ENCODE data around the gene PTK6. TPM values are rescaled to one million over a fixed set of nuclear protein-coding genes. Genes with fewer than 3 reads are reported as not detected.

The PTK6 gene
- polyA plus RNA-seq, 2 of the 4 experiments (the other 2 are of a cell fraction) = 1.2 to 2.0 TPM

GRCh38 chr20:63520504-63520933 lies 16.7 kb downstream of the PTK6 start, which contains the start of gene PPDPF:
PPDPF (plus strand) TSS chr20:63520765; CDS start chr20:63521309, 544 bp downstream.
- peak within 1 kb of the TSS; percentile 83 for H3K4me3 ChIP-seq
- peak within 1 kb of the TSS; percentile 93 for H3K4me2 ChIP-seq
- H3K27ac ChIP-seq = peak within 1 kb of the TSS; percentile 88 to 95
- POLR2A ChIA-PET = interaction anchor here (0.6 to 4.4 kb wide), 24 partner anchors 10 to 563 kb away, joined by 3 to 62 read pairs (median 4); partner anchors contain the start of genes EEF1A2, LKAAEAR1, PTK6 and TCEA2
- CTCF ChIA-PET = interaction anchor here (0.6 to 6.8 kb wide), 9 partner anchors 10 to 907 kb away, joined by 3 to 75 read pairs (median 5); partner anchors contain the start of genes EEF1A2 and PTK6
- TF ChIP-seq MAX (IDR thresholded peaks at IDR 0.05) = 0 out of 2 replicates have a peak, but pooled peaks have one; percentile 0
- TF ChIP-seq POLR2A (IDR thresholded peaks at IDR 0.05; ENCODE audit: low read length) = peak; percentile 87
- no peak for TF ChIP-seq ESRRA (IDR thresholded peaks at IDR 0.05; ENCODE audit: borderline replicate concordance, low read length)
- TF ChIP-seq PHF8 (IDR thresholded peaks at IDR 0.05; ENCODE audit: borderline replicate concordance, low read depth) = peak; percentile 36; the same call in 1 of the 2 replicates
- TF ChIP-seq BCL3 (IDR thresholded peaks at IDR 0.05) = peak; percentile 90
- peak; percentile 60 to 74; a peak in 3 of 5 replicates for TF ChIP-seq JUN (IDR thresholded peaks at IDR 0.05)
- TF ChIP-seq RARB (CRISPR knock-in tag; IDR thresholded peaks at IDR 0.05) = no peak
- no CpG with 5 or more reads among the region's 64 CpGs for WGBS (ENCODE audit: missing lambda C conversion rate)
- ATAC-seq (peak; percentile 75 to 79), DNase-seq (ENCODE audit: low read depth in 1 of 2, low spot score in 1 of 2) (peak; percentile 81 to 82), FAIRE-seq (no peak)
- H3K4me1 ChIP-seq = peaks cover 10% of the 10 kb centered on the region; the same call in 2 of the 3 replicates
- H3K9me3 ChIP-seq = peaks cover 13% of the 10 kb centered on the region

- 35% methylated on average over 28 of the region's 72 CpGs for WGBS (ENCODE audit: missing lambda C conversion rate)
- ChIA-PET CTCF (interaction anchor here (0.6 to 6.8 kb wide), 7 partner anchors 9 to 907 kb away, joined by 3 to 75 read pairs (median 5); partner anchors contain the start of genes EEF1A2 and PTK6), POLR2A (interaction anchor here (0.6 to 4.4 kb wide), 19 partner anchors 10 to 564 kb away, joined by 3 to 62 read pairs (median 4); partner anchors contain the start of genes EEF1A2, LKAAEAR1 and PTK6)
- Histone ChIP-seq H3K27ac (peak overlapping the region; percentile 88 to 95), H3K4me1 (peaks cover 10% of the 10 kb centered on the region; the same call in 2 of the 3 replicates), H3K9me3 (peaks cover 13% of the 10 kb centered on the region), H3K4me2 (peak overlapping the region; percentile 93), H3K4me3 (peak overlapping the region; percentile 83)
- FAIRE-seq (no peak), DNase-seq (ENCODE audit: low read depth in 1 of 2, low spot score in 1 of 2) (peak; percentile 57 to 69), ATAC-seq (peak; percentile 67 to 82)
- TF ChIP-seq FOSB (CRISPR knock-in tag; IDR thresholded peaks at IDR 0.05) (no peak), TFCP2L1 (CRISPR knock-in tag; IDR thresholded peaks at IDR 0.05) (0 out of 2 replicates have a peak, but pooled peaks have one; percentile 12), MAX (IDR thresholded peaks at IDR 0.05) (peak; percentile 33; the same call in 1 of the 2 replicates), HOXB5 (CRISPR knock-in tag; IDR thresholded peaks at IDR 0.05) (no peak), MAFK (IDR thresholded peaks at IDR 0.05; ENCODE audit: partially characterized antibody) (no peak), JUNB (IDR thresholded peaks at IDR 0.05) (no peak), REST (IDR thresholded peaks at IDR 0.05) (no peak), EP300 (IDR thresholded peaks at IDR 0.05) (no peak), RARB (CRISPR knock-in tag; IDR thresholded peaks at IDR 0.05) (no peak), CTCF (IDR thresholded peaks at IDR 0.05) (peak; percentile 18; the same call in 1 of the 3 replicates), MYC (IDR thresholded peaks at IDR 0.05; ENCODE audit: borderline replicate concordance, low read length) (no peak), FOSL2 (IDR thresholded peaks at IDR 0.05) (no peak), FOSL2 (CRISPR knock-in tag; IDR thresholded peaks at IDR 0.05) (no peak), RAD21 (conservative IDR thresholded peaks at IDR 0.05 in 1 of 2, IDR thresholded peaks at IDR 0.05 in 1 of 2) (peak; percentile 10 to 44; a peak in 3 of 5 replicates), CBX8 (IDR thresholded peaks at IDR 0.05) (no peak), PHF8 (IDR thresholded peaks at IDR 0.05; ENCODE audit: borderline replicate concordance, low read depth) (peak; percentile 14; the same call in 1 of the 2 replicates), POLR2AphosphoS2 (conservative IDR thresholded peaks at IDR 0.05; ENCODE audit: low read length) (no peak)
- TF ChIP-seq, protein P1, sequence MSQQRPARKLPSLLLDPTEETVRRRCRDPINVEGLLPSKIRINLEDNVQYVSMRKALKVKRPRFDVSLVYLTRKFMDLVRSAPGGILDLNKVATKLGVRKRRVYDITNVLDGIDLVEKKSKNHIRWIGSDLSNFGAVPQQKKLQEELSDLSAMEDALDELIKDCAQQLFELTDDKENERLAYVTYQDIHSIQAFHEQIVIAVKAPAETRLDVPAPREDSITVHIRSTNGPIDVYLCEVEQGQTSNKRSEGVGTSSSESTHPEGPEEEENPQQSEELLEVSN (IDR thresholded peaks at IDR 0.05; ENCODE audit: borderline replicate concordance, low read depth) = no peak
- TF ChIP-seq, protein P2, sequence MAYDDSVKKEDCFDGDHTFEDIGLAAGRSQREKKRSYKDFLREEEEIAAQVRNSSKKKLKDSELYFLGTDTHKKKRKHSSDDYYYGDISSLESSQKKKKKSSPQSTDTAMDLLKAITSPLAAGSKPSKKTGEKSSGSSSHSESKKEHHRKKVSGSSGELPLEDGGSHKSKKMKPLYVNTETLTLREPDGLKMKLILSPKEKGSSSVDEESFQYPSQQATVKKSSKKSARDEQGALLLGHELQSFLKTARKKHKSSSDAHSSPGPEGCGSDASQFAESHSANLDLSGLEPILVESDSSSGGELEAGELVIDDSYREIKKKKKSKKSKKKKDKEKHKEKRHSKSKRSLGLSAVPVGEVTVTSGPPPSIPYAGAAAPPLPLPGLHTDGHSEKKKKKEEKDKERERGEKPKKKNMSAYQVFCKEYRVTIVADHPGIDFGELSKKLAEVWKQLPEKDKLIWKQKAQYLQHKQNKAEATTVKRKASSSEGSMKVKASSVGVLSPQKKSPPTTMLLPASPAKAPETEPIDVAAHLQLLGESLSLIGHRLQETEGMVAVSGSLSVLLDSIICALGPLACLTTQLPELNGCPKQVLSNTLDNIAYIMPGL (CRISPR knock-in tag; IDR thresholded peaks at IDR 0.05; ENCODE audit: borderline replicate concordance) = no peak
These were observed 17.3 kb downstream of the PTK6 start for GRCh38 chr20:63519668-63520503.

Measured in A549 (cell line).